HG03378 (cell line): Measurements from ENCODE around the gene PIPOX.

Experiments used
- ATAC-seq: cut with Tn5 transposase; IDR thresholded peaks from one replicate; pipeline ENCODE4 v1.9.1; 2021; ENCODE audit warnings: mild to moderate bottlenecking, moderate library complexity; ENCODE audit not compliant: unreplicated experiment

The PIPOX gene

GRCh38 chr17:29095439-29095838, 52.5 kb downstream of the PIPOX start:
- ATAC-seq = no peak

DNA sequence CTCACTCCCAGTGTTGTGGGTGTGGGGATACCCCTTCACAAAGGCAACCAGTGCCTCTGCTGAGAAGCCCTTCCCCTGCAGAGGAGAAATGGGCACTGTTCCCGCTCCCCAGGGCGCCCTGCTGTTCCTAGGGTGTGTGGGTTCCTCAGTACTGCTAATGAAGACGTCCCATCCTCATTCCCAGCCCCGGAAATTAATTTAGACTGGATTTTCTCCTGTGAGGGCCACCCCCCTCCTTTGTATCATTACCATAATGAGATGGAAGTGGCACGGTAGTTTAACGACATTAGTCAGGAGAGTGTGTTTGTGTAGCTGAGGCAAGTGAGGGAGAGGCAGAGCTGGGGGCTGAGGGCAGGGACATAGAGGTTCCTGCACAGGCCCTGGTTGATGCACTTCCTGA, 53.2 kb downstream of the PIPOX start:
- no peak for ATAC-seq

GRCh38 chr17:29099527-29099926, 56.6 kb downstream of the PIPOX start:
- ATAC-seq = no peak

DNA sequence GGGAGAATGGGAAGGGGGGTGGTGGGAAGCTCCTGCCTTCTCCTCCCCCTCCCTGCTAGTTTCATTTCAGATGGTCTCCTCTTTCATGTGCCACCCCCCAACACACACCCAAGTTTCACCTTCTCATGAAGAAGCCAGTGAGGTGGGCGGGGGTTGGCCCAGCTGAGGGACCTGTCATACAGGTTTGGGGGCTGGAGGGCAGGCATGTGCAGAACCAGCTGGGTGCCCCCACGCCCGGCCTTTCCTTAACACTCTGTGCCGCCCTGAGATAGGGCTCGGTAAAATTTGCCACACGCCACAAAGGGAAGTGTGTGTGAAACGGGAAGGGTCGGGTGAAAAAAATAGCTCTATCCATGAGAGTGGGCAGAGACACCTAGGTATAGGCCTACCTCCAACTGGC, 57.4 kb downstream of the PIPOX start:
- no peak for ATAC-seq

DNA sequence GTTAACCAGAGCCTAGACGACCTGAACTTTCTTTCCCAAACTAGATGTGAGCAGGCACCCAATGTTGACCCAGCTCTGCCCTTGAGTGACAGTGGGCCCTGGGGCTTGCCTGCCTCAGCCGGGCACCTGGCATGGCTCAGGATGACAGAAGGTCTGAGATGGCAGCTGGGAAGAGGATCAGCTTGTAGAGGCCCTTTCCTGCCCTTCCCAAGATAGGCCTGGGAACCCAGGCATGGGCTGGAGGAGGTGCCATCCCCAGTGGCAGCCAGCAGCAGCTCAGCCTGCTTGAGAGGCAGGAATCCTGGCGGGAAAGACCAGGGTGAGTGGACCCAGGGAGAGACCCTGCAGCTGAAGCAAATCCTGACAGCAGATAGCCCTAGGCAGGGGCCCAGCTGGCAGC, 59.1 kb downstream of the PIPOX start:
- no peak for ATAC-seq

- ATAC-seq = no peak
Observed at GRCh38 chr17:29102741-29103181, 59.8 kb downstream of the PIPOX start.

DNA sequence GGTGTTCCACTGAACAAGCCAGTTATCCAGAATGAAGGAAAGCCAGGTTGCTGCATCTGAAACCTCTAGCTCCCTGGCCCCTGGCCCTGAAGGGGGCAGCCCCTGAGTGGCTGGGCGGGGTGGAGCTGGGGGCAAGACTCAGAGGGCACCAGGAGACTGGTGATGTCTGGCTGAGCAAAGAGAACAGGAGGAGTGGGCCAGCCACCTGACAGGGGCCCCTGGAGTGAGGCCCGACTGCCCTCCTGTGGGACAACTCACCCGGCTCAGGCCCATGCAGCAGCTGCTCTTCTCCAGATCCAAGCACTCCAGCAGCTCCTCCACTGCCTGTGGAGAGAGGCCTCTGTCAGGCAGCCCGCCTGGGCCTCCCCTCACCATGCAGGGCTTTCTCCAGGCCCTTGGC, 60.4 kb downstream of the PIPOX start:
- ATAC-seq = no peak
